ENCODE data around the gene TAS2R39.

- TF ChIP-seq CTCF (IDR thresholded peaks at IDR 0.05), result no peak
- no peak for TF ChIP-seq POLR2A (IDR thresholded peaks at IDR 0.05)
Measured at GRCh38 chr7:143199040-143199439, 15.8 kb downstream of the TAS2R39 start.

All from lower leg skin (tissue), 3 donors.